Measurements from ENCODE around the gene LAMTOR3. TPM values are rescaled to one million over a fixed set of nuclear protein-coding genes. Genes with fewer than 3 reads are reported as not detected.

LAMTOR3 gene
- total RNA-seq, 6 experiments from 2014 or later = 14.7 to 24.6 (median 18.9) TPM

- Histone ChIP-seq H3K27ac (no peak overlapping the region), H3K36me3 (no peaks in the 10 kb centered on the region), H3K4me1 (no peaks in the 10 kb centered on the region), H3K27me3 (no peaks in the 10 kb centered on the region), H3K4me3 (no peak overlapping the region), H3K9me3 (no peaks in the 10 kb centered on the region)
- ATAC-seq (no peak), DNase-seq (no peak)
- 85% methylated on average over 3 of the region's 3 CpGs for WGBS (ENCODE audit: insufficient coverage, low coverage, low lambda C conversion rate, missing lambda C conversion rate)
- TF ChIP-seq CTCF (IDR thresholded peaks at IDR 0.05) (no peak), POLR2A (IDR thresholded peaks at IDR 0.05) (no peak)
- intact Hi-C loops (cut with DNase I) = no loop called here
Observed at GRCh38 chr4:99921174-99921573, 26.9 kb upstream of the LAMTOR3 start.

DNA sequence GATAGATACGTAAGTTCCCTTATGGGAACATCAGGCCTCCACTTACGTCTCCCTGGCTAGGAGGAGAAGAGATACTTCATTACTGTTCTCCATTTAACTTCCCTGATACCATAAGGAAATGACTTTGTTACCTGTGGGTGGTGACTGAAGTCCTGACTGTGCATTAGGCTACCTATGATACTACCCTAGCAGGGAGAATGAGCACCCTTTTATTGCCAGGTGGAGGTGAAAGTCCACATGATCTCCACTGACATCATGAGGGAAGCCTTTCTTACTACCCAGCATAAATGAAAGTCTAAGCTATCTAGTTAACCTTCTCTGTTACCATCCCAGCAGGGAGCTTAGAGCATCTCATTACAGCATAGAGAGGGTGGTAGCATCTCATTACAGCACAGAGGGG, 24.4 kb upstream of the LAMTOR3 start:
- intact Hi-C loops (cut with DNase I) = no loop called here
- H3K27ac ChIP-seq = no peak overlapping the region
- no peaks in the 10 kb centered on the region for H3K9me3 ChIP-seq
- no peak for TF ChIP-seq CTCF (IDR thresholded peaks at IDR 0.05)
- no peak for TF ChIP-seq POLR2A (IDR thresholded peaks at IDR 0.05)
- DNase-seq = no peak
- 94% methylated on average over 2 of the region's 2 CpGs for WGBS (ENCODE audit: insufficient coverage, low coverage, low lambda C conversion rate, missing lambda C conversion rate)
- H3K4me1 ChIP-seq = no peaks in the 10 kb centered on the region
- H3K4me3 ChIP-seq = no peak overlapping the region
- no peaks in the 10 kb centered on the region for H3K27me3 ChIP-seq
- no peaks in the 10 kb centered on the region for H3K36me3 ChIP-seq
- no peak for ATAC-seq

- TF ChIP-seq POLR2A (IDR thresholded peaks at IDR 0.05) = no peak
- no peak for TF ChIP-seq CTCF (IDR thresholded peaks at IDR 0.05)
- Histone ChIP-seq H3K9me3 (no peaks in the 10 kb centered on the region), H3K4me1 (no peaks in the 10 kb centered on the region), H3K4me3 (no peak overlapping the region), H3K27me3 (no peaks in the 10 kb centered on the region), H3K27ac (no peak overlapping the region), H3K36me3 (no peaks in the 10 kb centered on the region)
- WGBS (ENCODE audit: insufficient coverage, low coverage, low lambda C conversion rate, missing lambda C conversion rate) = 92% methylated on average over 2 of the region's 3 CpGs
- intact Hi-C loops (cut with DNase I) = no loop called here
- ATAC-seq = no peak
- no peak for DNase-seq
Observed at GRCh38 chr4:99917575-99917974, 23.3 kb upstream of the LAMTOR3 start.

- no peak for ATAC-seq
- H3K27ac ChIP-seq = no peak overlapping the region
- WGBS (ENCODE audit: insufficient coverage, low coverage, low lambda C conversion rate, missing lambda C conversion rate) = 76% methylated on average over 2 of the region's 2 CpGs
- no peaks in the 10 kb centered on the region for H3K27me3 ChIP-seq
- H3K36me3 ChIP-seq = no peaks in the 10 kb centered on the region
- H3K9me3 ChIP-seq = no peaks in the 10 kb centered on the region
- no peaks in the 10 kb centered on the region for H3K4me1 ChIP-seq
- TF ChIP-seq CTCF (IDR thresholded peaks at IDR 0.05) (no peak), POLR2A (IDR thresholded peaks at IDR 0.05) (no peak)
- no peak overlapping the region for H3K4me3 ChIP-seq
- DNase-seq = no peak
- intact Hi-C loops (cut with DNase I) = no loop called here
Observed at GRCh38 chr4:99915449-99915848, 21.2 kb upstream of the LAMTOR3 start.

GRCh38 chr4:99894998-99895397, 771 bp upstream of the LAMTOR3 start:
- Histone ChIP-seq H3K27ac (peak overlapping the region in 1 of 3 donors; percentile 69), H3K4me1 (peaks cover 0 to 6% (median 2%) of the 10 kb centered on the region in 4 donors), H3K4me3 (peak overlapping the region in 2 of 3 donors; percentile 80 to 88), H3K36me3 (no peaks in the 10 kb centered on the region), H3K9me3 (no peaks in the 10 kb centered on the region), H3K27me3 (no peaks in the 10 kb centered on the region)
- WGBS (ENCODE audit: insufficient coverage, low coverage, low lambda C conversion rate, missing lambda C conversion rate) = 96% methylated on average over 16 of the region's 16 CpGs
- TF ChIP-seq CTCF (IDR thresholded peaks at IDR 0.05) (no peak), POLR2A (IDR thresholded peaks at IDR 0.05) (no peak)
- no peak for ATAC-seq
- intact Hi-C loops (cut with DNase I) = loop anchor here in 1 of 2 donors (10.0 kb wide), 1 partner anchor 50 kb away; the partner anchor contains the start of gene DNAJB14
- DNase-seq = no peak

All from right lobe of liver (tissue), 6 donors.